Activated B cell treated with CpG ODN at 0.5 μM for 24 hours (primary cell): Measurements from ENCODE around the gene TBC1D22A. TPM values are rescaled to one million over a fixed set of nuclear protein-coding genes. Genes with fewer than 3 reads are reported as not detected.

Source experiments
- ATAC-seq: fragments of 200-7000 bp; cut with Tn5 transposase; one replicate; pipeline ENCODE4 v1.10.0; 2021; ENCODE audit warnings: low read depth, mild to moderate bottlenecking, moderate library complexity
- CTCF ChIA-PET: fragments of 350-600 bp; sonication (Branson Sonifier 250); formaldehyde crosslinking; loops from one replicate; lab custom pipeline; 2021; ENCODE audit warnings: antibody characterized with exemption; lab: Charles Lee
- POLR2A ChIA-PET: fragments of 350-600 bp; sonication (Branson Sonifier 250); formaldehyde crosslinking; loops from one replicate; lab custom pipeline; 2021; ENCODE audit warnings: antibody characterized with exemption; lab: Charles Lee
- DNase-seq: peaks from one replicate; pipeline ENCODE4 v3.0.0; 2022
- H3K27ac Mint-ChIP-seq: one replicate; pipeline ENCODE4 v1.8.0; 2020; ENCODE audit warnings: mixed read lengths
- H3K27me3 Mint-ChIP-seq: one replicate; pipeline ENCODE4 v1.8.0; 2021; ENCODE audit warnings: mixed read lengths
- H3K36me3 Mint-ChIP-seq: one replicate; pipeline ENCODE4 v1.8.0; 2021; ENCODE audit warnings: low read depth, mixed read lengths
- H3K4me1 Mint-ChIP-seq: one replicate; pipeline ENCODE4 v1.8.0; 2021; ENCODE audit warnings: mixed read lengths
- H3K4me3 Mint-ChIP-seq: one replicate; pipeline ENCODE4 v1.8.0; 2020; ENCODE audit warnings: mild to moderate bottlenecking, mixed read lengths
- H3K9me3 Mint-ChIP-seq: one replicate; pipeline ENCODE4 v1.8.0; 2020; ENCODE audit warnings: mixed read lengths
- CTCF ChIP-seq: fragments of 200-600 bp; IDR thresholded peaks from one replicate; pipeline ENCODE4 v1.8.0; 2022; ENCODE audit warnings: antibody characterized with exemption, mild to moderate bottlenecking
- intact Hi-C: fragments of 100-400 bp; cut with micrococcal nuclease; formaldehyde crosslinking; loops from one replicate; pipeline ENCODE4 v1.15.1; 2024
- total RNA-seq: library from RNA; stranded (reverse); gene quantifications from 2 replicates; pipeline ENCODE4 v1.2.3, GENCODE V29; 2022

Gene TBC1D22A
- total RNA-seq, 1 donor from 2014 or later = 85.9 TPM

- peak; percentile 13 for DNase-seq
- TF ChIP-seq CTCF = no peak
- Mint-ChIP-seq H3K9me3 (no peaks in the 10 kb centered on the region), H3K36me3 (peaks cover 80% of the 10 kb centered on the region), H3K27ac (peak overlapping the region; percentile 10), H3K4me1 (peaks cover 49% of the 10 kb centered on the region), H3K4me3 (no peak overlapping the region), H3K27me3 (no peaks in the 10 kb centered on the region)
- ATAC-seq = no peak
- ChIA-PET CTCF (interaction anchor here (0.8 to 8.1 kb wide), 12 partner anchors 8 to 239 kb away, joined by 3 to 266 read pairs (median 6); partner anchors contain the start of genes CERK and TBC1D22A), POLR2A (interaction anchor here (0.6 to 3.6 kb wide), 3 partner anchors 33 to 44 kb away, joined by 4 to 33 read pairs (median 14); partner anchors contain the start of gene TBC1D22A)
- intact Hi-C loops = loop anchor here (2.0 kb wide), 1 partner anchor 117 kb away; no protein-coding TSS in a partner anchor
Measured at GRCh38 chr22:46801826-46802607, 39.6 kb downstream of the TBC1D22A start.

- POLR2A ChIA-PET = interaction anchor here (0.9 to 3.6 kb wide), 5 partner anchors 29 to 64 kb away, joined by 3 to 33 read pairs (median 4); partner anchors contain the start of gene TBC1D22A
- H3K9me3 Mint-ChIP-seq = no peaks in the 10 kb centered on the region
Measured at GRCh38 chr22:46802608-46803027, 40.2 kb downstream of the TBC1D22A start.

GRCh38 chr22:46803031-46803880 lies 40.8 kb downstream of the TBC1D22A start:
- H3K9me3 Mint-ChIP-seq = no peaks in the 10 kb centered on the region
- POLR2A ChIA-PET = interaction anchor here (0.6 to 3.6 kb wide), 9 partner anchors 30 to 768 kb away, joined by 3 to 33 read pairs (median 4); partner anchors contain the start of gene TBC1D22A

More at GRCh38 chr22:46802608-46803027, 40.2 kb downstream of the TBC1D22A start:
- TF ChIP-seq CTCF = no peak
- Mint-ChIP-seq H3K27me3 (no peaks in the 10 kb centered on the region), H3K27ac (no peak overlapping the region), H3K4me3 (no peak overlapping the region), H3K4me1 (peaks cover 48% of the 10 kb centered on the region), H3K36me3 (peaks cover 80% of the 10 kb centered on the region)
- ATAC-seq (no peak), DNase-seq (peak; percentile 12)
- intact Hi-C loops = loop anchor here (1.0 to 2.0 kb wide), 6 partner anchors 28 to 239 kb away; partner anchors contain the start of gene TBC1D22A
- CTCF ChIA-PET = interaction anchor here (0.7 to 8.1 kb wide), 17 partner anchors 8 to 240 kb away, joined by 3 to 266 read pairs (median 5); partner anchors contain the start of genes CERK and TBC1D22A

GRCh38 chr22:46803936-46804335 lies 41.5 kb downstream of the TBC1D22A start:
- DNase-seq (no peak), ATAC-seq (no peak)
- Mint-ChIP-seq H3K27me3 (no peaks in the 10 kb centered on the region), H3K4me3 (no peak overlapping the region), H3K36me3 (peaks cover 77% of the 10 kb centered on the region), H3K27ac (no peak overlapping the region), H3K9me3 (no peaks in the 10 kb centered on the region), H3K4me1 (peaks cover 39% of the 10 kb centered on the region)
- intact Hi-C loops = loop anchor here (1.0 to 2.0 kb wide), 6 partner anchors 30 to 241 kb away; partner anchors contain the start of gene TBC1D22A
- CTCF ChIA-PET = interaction anchor here (0.7 to 8.1 kb wide), 17 partner anchors 9 to 1689 kb away, joined by 3 to 266 read pairs (median 4); partner anchors contain the start of genes CERK and TBC1D22A
- POLR2A ChIA-PET = interaction anchor here (0.6 to 3.6 kb wide), 6 partner anchors 31 to 215 kb away, joined by 3 to 33 read pairs (median 4); partner anchors contain the start of gene TBC1D22A
- TF ChIP-seq CTCF = no peak

More at GRCh38 chr22:46803031-46803880, 40.8 kb downstream of the TBC1D22A start:
- intact Hi-C loops = loop anchor here (1.0 to 2.0 kb wide), 6 partner anchors 29 to 240 kb away; partner anchors contain the start of gene TBC1D22A
- peaks cover 77% of the 10 kb centered on the region for H3K36me3 Mint-ChIP-seq
- H3K27me3 Mint-ChIP-seq = no peaks in the 10 kb centered on the region
- peaks cover 44% of the 10 kb centered on the region for H3K4me1 Mint-ChIP-seq
- H3K4me3 Mint-ChIP-seq = no peak overlapping the region
- peak; percentile 33 for TF ChIP-seq CTCF
- peak; percentile 65 for DNase-seq
- peak; percentile 82 for ATAC-seq
- CTCF ChIA-PET = interaction anchor here (0.7 to 8.1 kb wide), 21 partner anchors 9 to 1689 kb away, joined by 3 to 266 read pairs (median 4); partner anchors contain the start of genes CERK and TBC1D22A
- H3K27ac Mint-ChIP-seq = peak overlapping the region; percentile 22
